Umbilical cord (tissue), 2 donors: ENCODE data around the gene CPEB1. TPM values are rescaled to one million over a fixed set of nuclear protein-coding genes. Genes with fewer than 3 reads are reported as not detected.
"Not testable (repeated sequence)": the region's sequence is repeated elsewhere in the genome, so short reads cannot be mapped to it uniquely, and the experiment has no call there.

Experiments
- DNase-seq: peaks from one replicate; pipeline ENCODE4 v3.0.0-alpha.2; 2015; ENCODE audit warnings: low spot score
- total RNA-seq: library from RNA; depleted of rRNA; stranded (reverse); fragments of >200 nt; gene quantifications from one replicate; pipeline ENCODE4 v1.2.3, GENCODE V29; 2014; ENCODE audit warnings: low replicate concordance; ENCODE audit not compliant: insufficient read depth

The CPEB1 gene
- total RNA-seq, 1 donor from 2014 or later, result 9.9 TPM

DNA sequence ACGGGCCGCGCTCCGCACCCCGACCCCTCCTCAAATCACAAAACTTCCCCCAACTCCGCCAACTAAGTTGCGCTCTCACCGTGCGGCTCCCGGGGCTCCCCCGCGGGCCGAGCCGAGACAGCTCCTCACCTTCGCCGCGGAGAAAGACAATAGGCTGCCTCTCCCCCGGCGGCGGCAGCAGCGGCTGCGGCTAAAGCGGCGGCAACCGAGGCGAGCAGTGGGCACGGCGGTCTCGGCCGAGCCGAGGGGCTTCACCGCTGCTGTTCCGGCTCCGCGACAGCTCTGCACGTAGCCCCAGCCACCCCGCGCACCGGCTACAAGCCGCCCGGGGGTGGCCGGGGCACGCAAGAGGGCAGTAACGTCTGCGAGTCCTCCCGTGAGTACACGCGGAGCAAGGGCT, 133.6 kb downstream of the CPEB1 start:
- not testable (repeated sequence) for DNase-seq

DNA sequence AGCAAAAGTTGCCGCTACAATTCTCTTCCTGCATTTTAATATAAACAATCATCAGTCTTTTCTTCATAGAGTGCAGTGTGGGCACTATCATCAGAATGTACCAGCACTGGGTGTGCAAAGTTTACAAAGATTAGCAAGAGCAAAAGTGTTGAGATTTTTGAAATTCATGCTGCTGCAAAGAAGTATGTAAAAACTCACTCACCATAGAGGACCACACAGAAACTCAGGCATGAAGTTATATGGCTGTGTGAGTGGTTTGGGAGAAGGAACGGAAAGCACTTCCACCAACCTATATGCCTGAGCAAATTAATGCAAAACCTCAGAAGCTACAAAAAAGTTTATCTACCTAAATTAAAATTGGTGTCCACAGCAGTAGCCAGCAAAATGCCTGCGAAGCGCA, 139.5 kb downstream of the CPEB1 start:
- DNase-seq, result not testable (repeated sequence)

- not testable (repeated sequence) for DNase-seq
These were observed 140.1 kb downstream of the CPEB1 start for GRCh38 chr15:82507087-82507486.

DNA sequence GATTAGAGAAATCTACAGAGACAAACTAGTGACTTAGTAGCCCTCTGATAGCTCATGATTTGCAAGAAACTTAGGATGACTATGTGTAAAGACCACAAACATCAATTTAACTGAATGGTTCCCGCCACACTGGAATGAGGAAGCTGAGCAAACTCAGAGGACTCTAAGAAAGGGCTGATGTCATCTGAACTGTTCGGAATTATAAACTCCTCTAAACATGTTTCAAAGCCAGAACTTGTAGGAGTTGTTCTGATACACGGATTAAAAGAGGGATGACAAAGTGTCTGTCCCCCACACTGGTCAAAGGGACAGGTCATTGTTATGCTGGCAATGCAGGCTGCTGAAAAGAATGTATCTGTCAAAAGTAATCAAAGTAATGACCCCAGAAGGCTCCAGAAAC, 141.3 kb downstream of the CPEB1 start:
- DNase-seq, result not testable (repeated sequence)

- DNase-seq, result not testable (repeated sequence)
These were observed 143.1 kb downstream of the CPEB1 start for GRCh38 chr15:82504074-82504473.

DNA sequence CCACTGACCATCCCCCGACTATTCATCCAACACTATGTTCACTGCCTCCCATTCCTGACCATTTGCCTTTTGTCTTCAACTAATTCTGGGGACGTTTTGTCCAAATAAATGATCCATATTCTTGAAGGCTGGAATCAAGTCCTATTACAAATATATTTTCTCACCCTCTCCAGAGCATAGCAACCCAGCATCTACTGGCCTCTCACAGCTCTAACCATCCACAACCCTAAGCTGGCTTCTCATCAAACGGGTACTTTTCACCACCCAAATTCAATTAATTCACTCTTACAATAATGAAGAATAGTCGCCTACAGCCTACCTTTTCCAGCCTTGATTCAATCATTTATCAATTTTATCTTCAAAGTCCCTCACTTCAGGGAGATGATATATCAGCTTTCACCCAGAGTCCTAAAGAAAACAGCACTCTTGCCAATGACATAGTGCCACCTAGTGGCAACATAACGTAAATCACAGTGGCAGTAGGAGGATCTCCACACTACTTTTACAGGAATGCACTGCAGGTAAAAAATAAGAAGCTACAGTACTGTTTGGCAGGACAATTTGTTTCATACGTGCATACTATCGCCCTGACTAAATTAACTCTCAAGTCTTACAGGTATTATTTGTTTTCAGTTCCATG, 144.3 kb downstream of the CPEB1 start:
- not testable (repeated sequence) for DNase-seq

GRCh38 chr15:82500772-82501171, 146.4 kb downstream of the CPEB1 start:
- DNase-seq, result not testable (repeated sequence)

- DNase-seq, result not testable (repeated sequence)
These were observed 149.2 kb downstream of the CPEB1 start for GRCh38 chr15:82497978-82498377.

Other genes starting within 250 kb of the CPEB1 start
- gene GOLGA6L9, start 217.5 kb downstream of the CPEB1 start, total RNA-seq, result 0.96 TPM
- 1,557 TPM for gene RPS17, start 106.9 kb downstream of the CPEB1 start, total RNA-seq
- gene AP3B2, start 62.5 kb upstream of the CPEB1 start, total RNA-seq, result 2.9 TPM
- 1.2 TPM for gene FSD2, start 158.7 kb upstream of the CPEB1 start, total RNA-seq
- gene WHAMM, start 162.3 kb upstream of the CPEB1 start, total RNA-seq, result 8.7 TPM